SK-MEL-5 (cell line): ENCODE measurements around the gene CAMK2G. TPM values are rescaled to one million over a fixed set of nuclear protein-coding genes. Genes with fewer than 3 reads are reported as not detected.
"Not testable (repeated sequence)": the region's sequence is repeated elsewhere in the genome, so short reads cannot be mapped to it uniquely, and the experiment has no call there.

Source experiments
- DNase-seq: peaks from one replicate; pipeline ENCODE4 v3.0.0-alpha.2; 2016; ENCODE audit warnings: low read depth, low spot score
- in situ Hi-C: cut with HindIII; loops from 2 replicates; pipeline ENCODE4 v1.10.0; 2016; ENCODE audit warnings: low sequenced_read_pairs, high pct_unique_total_duplicates, low pct_unique_long_range_greater_than_20kb
- total RNA-seq: library from RNA; depleted of rRNA; stranded (reverse); fragments of >200 nt; shearing (Covaris generic); gene quantifications from 2 replicates; pipeline ENCODE4 v1.2.3, GENCODE V29; 2014

CAMK2G gene
- total RNA-seq, 1 experiment from 2014 or later = 8.9 TPM

GRCh38 chr10:73906524-73907447, 32.4 kb upstream of the CAMK2G start:
- in situ Hi-C loops = no loop called here
- no peak for DNase-seq

- in situ Hi-C loops = no loop called here
- DNase-seq = no peak
These were observed 31.1 kb upstream of the CAMK2G start for GRCh38 chr10:73905256-73906020.

GRCh38 chr10:73902351-73902750, 28.0 kb upstream of the CAMK2G start:
- no peak for DNase-seq
- in situ Hi-C loops = no loop called here

GRCh38 chr10:73901261-73901660, 26.9 kb upstream of the CAMK2G start:
- in situ Hi-C loops = no loop called here
- no peak for DNase-seq

- in situ Hi-C loops = no loop called here
- DNase-seq = no peak
These were observed 25.7 kb upstream of the CAMK2G start for GRCh38 chr10:73900064-73900463.

- no peak for DNase-seq
- in situ Hi-C loops = no loop called here
These were observed 25.1 kb upstream of the CAMK2G start for GRCh38 chr10:73899423-73899822.

GRCh38 chr10:73898730-73899410, 24.5 kb upstream of the CAMK2G start:
- in situ Hi-C loops = no loop called here
- DNase-seq = no peak

GRCh38 chr10:73897693-73898092, 23.3 kb upstream of the CAMK2G start:
- in situ Hi-C loops = no loop called here
- DNase-seq = no peak

- DNase-seq, in situ Hi-C loops: not testable (repeated sequence)
These were observed 21.0 kb upstream of the CAMK2G start for GRCh38 chr10:73895381-73895780.

- DNase-seq = no peak
- in situ Hi-C loops = no loop called here
These were observed 20.1 kb upstream of the CAMK2G start for GRCh38 chr10:73894245-73894971.

- in situ Hi-C loops = no loop called here
- no peak for DNase-seq
These were observed 19.1 kb upstream of the CAMK2G start for GRCh38 chr10:73893426-73893825.

GRCh38 chr10:73892310-73893030, 18.1 kb upstream of the CAMK2G start:
- in situ Hi-C loops = no loop called here
- DNase-seq = peak; percentile 64

GRCh38 chr10:73891540-73891939, 17.2 kb upstream of the CAMK2G start:
- DNase-seq = no peak
- in situ Hi-C loops = no loop called here

- DNase-seq, in situ Hi-C loops: not testable (repeated sequence)
These were observed 16.5 kb upstream of the CAMK2G start for GRCh38 chr10:73890830-73891229.

- in situ Hi-C loops = no loop called here
These were observed 15.9 kb upstream of the CAMK2G start for GRCh38 chr10:73890261-73890660.

GRCh38 chr10:73889416-73889815, 15.1 kb upstream of the CAMK2G start:
- in situ Hi-C loops, DNase-seq: not testable (repeated sequence)

More at GRCh38 chr10:73890261-73890660, 15.9 kb upstream of the CAMK2G start:
- DNase-seq = no peak

- peak; percentile 3 for DNase-seq
- in situ Hi-C loops = no loop called here
These were observed 14.7 kb upstream of the CAMK2G start for GRCh38 chr10:73889014-73889413.
